ENCODE measurements around the gene EXOC4.
A peak's percentile ranks its signal among the peaks of the same experiment; 100 is the strongest.

EXOC4 gene

GRCh38 chr7:133912916-133913697, 660.2 kb downstream of the EXOC4 start:
- peak; percentile 71 for DNase-seq

- DNase-seq: no peak
Observed at GRCh38 chr7:133916621-133917020, 663.7 kb downstream of the EXOC4 start.

GRCh38 chr7:133919810-133920209, 666.9 kb downstream of the EXOC4 start:
- peak; percentile 11 for DNase-seq

GRCh38 chr7:133921635-133922182, 668.8 kb downstream of the EXOC4 start:
- DNase-seq: no peak

GRCh38 chr7:133923974-133924373, 671.1 kb downstream of the EXOC4 start:
- no peak for DNase-seq

GRCh38 chr7:133931053-133931452, 678.2 kb downstream of the EXOC4 start:
- DNase-seq: peak; percentile 8

GRCh38 chr7:133932591-133932990, 679.7 kb downstream of the EXOC4 start:
- DNase-seq: no peak

GRCh38 chr7:133934262-133934976, 681.5 kb downstream of the EXOC4 start:
- no peak for DNase-seq

GRCh38 chr7:133934977-133935330, 682.1 kb downstream of the EXOC4 start:
- DNase-seq: peak; percentile 10

GRCh38 chr7:133936074-133936473, 683.2 kb downstream of the EXOC4 start:
- no peak for DNase-seq

- DNase-seq: no peak
Observed at GRCh38 chr7:133937786-133938185, 684.9 kb downstream of the EXOC4 start.

- DNase-seq: no peak
Observed at GRCh38 chr7:133940368-133940767, 687.5 kb downstream of the EXOC4 start.

GRCh38 chr7:133941496-133941895, 688.6 kb downstream of the EXOC4 start:
- peak; percentile 85 for DNase-seq

GRCh38 chr7:133945497-133945896, 692.6 kb downstream of the EXOC4 start:
- DNase-seq: peak; percentile 38

GRCh38 chr7:133947458-133948254, 694.8 kb downstream of the EXOC4 start:
- DNase-seq: no peak

- DNase-seq: no peak
Observed at GRCh38 chr7:133948588-133948987, 695.7 kb downstream of the EXOC4 start.

GRCh38 chr7:133950855-133951254, 698.0 kb downstream of the EXOC4 start:
- no peak for DNase-seq

GRCh38 chr7:133955208-133955607, 702.3 kb downstream of the EXOC4 start:
- DNase-seq: no peak

GRCh38 chr7:133957845-133958244, 705.0 kb downstream of the EXOC4 start:
- DNase-seq: no peak

GRCh38 chr7:133958822-133959221, 705.9 kb downstream of the EXOC4 start:
- no peak for DNase-seq

- no peak for DNase-seq
Observed at GRCh38 chr7:133959505-133959904, 706.6 kb downstream of the EXOC4 start.

GRCh38 chr7:133961724-133962123, 708.8 kb downstream of the EXOC4 start:
- DNase-seq: no peak

GRCh38 chr7:133962646-133963045, 709.8 kb downstream of the EXOC4 start:
- DNase-seq: no peak
